Parathyroid adenoma (tissue), 2 donors: ENCODE results near the gene CZIB.

Experiments used
- H2AFZ ChIP-seq: fragments of 300-600 bp; sonication (generic); one replicate; pipeline ENCODE4 v1.7.0; 2017; ENCODE audit warnings: antibody characterized with exemption, mild to moderate bottlenecking
- H3K27ac ChIP-seq: fragments of 300-600 bp; sonication (generic); one replicate; pipeline ENCODE4 v1.7.0; 2017
- H3K27me3 ChIP-seq: fragments of 300-600 bp; sonication (generic); one replicate; pipeline ENCODE4 v1.7.0; 2017; ENCODE audit warnings: low read length; ENCODE audit not compliant: control insufficient read depth, insufficient read depth
- H3K36me3 ChIP-seq: fragments of 300-600 bp; sonication (generic); one replicate; pipeline ENCODE4 v1.7.0; 2017; ENCODE audit warnings: low read length; ENCODE audit not compliant: control insufficient read depth, insufficient read depth
- H3K4me1 ChIP-seq: fragments of 300-600 bp; sonication (generic); one replicate; pipeline ENCODE4 v1.7.0; 2017; ENCODE audit warnings: control low read depth
- H3K4me2 ChIP-seq: fragments of 300-600 bp; sonication (generic); one replicate; pipeline ENCODE4 v1.7.0; 2017; ENCODE audit warnings: low read length
- H3K4me3 ChIP-seq: fragments of 300-600 bp; sonication (generic); one replicate; pipeline ENCODE4 v1.7.0; 2017; ENCODE audit warnings: low read depth, low read length
- H3K79me2 ChIP-seq: fragments of 300-600 bp; sonication (generic); one replicate; pipeline ENCODE4 v1.7.0; 2017; ENCODE audit warnings: control low read depth
- H3K9ac ChIP-seq: fragments of 300-600 bp; sonication (generic); one replicate; pipeline ENCODE4 v1.7.0; 2017; ENCODE audit warnings: mild to moderate bottlenecking
- H3K9me3 ChIP-seq: fragments of 300-600 bp; sonication (generic); one replicate; pipeline ENCODE4 v1.7.0; 2017; ENCODE audit warnings: low read length; ENCODE audit not compliant: control insufficient read depth
- TF ChIP-seq, protein P1 (sequence below): fragments of 300-600 bp; sonication (generic); IDR thresholded peaks from one replicate; pipeline ENCODE4 v1.7.0; 2017; ENCODE audit warnings: antibody characterized with exemption, mild to moderate bottlenecking
- donor health status: primary hyperparathyroidism.

The CZIB gene

DNA sequence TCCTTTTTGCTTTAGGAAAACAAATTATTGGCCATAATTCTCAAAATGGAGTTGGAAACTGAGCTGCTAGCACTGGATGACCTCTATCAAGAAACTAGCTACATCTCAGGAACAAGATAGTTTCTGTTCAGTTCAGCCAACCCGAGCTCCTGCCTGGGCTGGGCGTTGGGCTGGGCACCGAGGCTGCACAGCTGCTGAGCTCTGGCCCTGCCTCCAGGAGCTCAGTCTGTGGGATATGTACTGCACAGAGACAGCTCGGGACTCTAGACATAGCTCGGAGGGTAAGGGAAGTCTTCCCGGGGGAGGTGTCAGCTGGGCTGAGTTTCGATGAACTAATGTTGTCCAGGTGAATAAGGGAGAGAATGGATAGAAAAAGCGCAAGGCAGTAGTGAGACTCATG, 53.5 kb downstream of the CZIB start:
- no peak overlapping the region for H3K9ac ChIP-seq

DNA sequence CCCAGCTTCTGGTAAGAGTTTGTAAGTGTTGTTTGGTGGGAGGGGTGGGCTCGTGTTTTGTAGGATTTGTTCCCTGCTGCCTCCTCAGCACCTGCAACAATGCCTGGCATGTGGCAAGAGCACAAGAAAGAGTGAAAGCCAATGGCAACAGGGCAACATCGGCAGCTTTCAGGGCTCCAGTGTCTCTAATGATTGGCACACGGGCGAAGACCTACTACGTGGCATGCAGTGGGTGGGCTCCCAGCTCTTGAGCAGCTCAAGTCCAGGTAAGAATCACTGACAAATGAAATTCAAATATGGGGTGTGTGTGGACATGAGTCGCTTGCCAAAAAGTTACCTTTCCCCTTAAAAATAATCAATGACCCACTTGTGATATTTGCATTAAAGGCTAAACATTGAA, 54.1 kb downstream of the CZIB start:
- Histone ChIP-seq H3K9ac (no peak overlapping the region), H3K27me3 (no peaks in the 10 kb centered on the region), H3K79me2 (no peaks in the 10 kb centered on the region), H3K27ac (no peak overlapping the region), H3K4me2 (no peak overlapping the region), H3K4me3 (no peak overlapping the region), H3K9me3 (no peaks in the 10 kb centered on the region), H3K4me1 (no peaks in the 10 kb centered on the region), H3K36me3 (no peaks in the 10 kb centered on the region), H2AFZ (no peak overlapping the region)
- TF ChIP-seq, protein P1, sequence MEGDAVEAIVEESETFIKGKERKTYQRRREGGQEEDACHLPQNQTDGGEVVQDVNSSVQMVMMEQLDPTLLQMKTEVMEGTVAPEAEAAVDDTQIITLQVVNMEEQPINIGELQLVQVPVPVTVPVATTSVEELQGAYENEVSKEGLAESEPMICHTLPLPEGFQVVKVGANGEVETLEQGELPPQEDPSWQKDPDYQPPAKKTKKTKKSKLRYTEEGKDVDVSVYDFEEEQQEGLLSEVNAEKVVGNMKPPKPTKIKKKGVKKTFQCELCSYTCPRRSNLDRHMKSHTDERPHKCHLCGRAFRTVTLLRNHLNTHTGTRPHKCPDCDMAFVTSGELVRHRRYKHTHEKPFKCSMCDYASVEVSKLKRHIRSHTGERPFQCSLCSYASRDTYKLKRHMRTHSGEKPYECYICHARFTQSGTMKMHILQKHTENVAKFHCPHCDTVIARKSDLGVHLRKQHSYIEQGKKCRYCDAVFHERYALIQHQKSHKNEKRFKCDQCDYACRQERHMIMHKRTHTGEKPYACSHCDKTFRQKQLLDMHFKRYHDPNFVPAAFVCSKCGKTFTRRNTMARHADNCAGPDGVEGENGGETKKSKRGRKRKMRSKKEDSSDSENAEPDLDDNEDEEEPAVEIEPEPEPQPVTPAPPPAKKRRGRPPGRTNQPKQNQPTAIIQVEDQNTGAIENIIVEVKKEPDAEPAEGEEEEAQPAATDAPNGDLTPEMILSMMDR: no peak

More for the DNA sequence above, 53.5 kb downstream of the CZIB start:
- no peak overlapping the region for H2AFZ ChIP-seq
- H3K36me3 ChIP-seq: no peaks in the 10 kb centered on the region
- TF ChIP-seq, protein P1: no peak
- H3K4me2 ChIP-seq: no peak overlapping the region
- no peaks in the 10 kb centered on the region for H3K4me1 ChIP-seq
- no peaks in the 10 kb centered on the region for H3K79me2 ChIP-seq
- H3K27ac ChIP-seq: no peak overlapping the region
- H3K9me3 ChIP-seq: no peaks in the 10 kb centered on the region
- no peak overlapping the region for H3K4me3 ChIP-seq
- H3K27me3 ChIP-seq: no peaks in the 10 kb centered on the region

DNA sequence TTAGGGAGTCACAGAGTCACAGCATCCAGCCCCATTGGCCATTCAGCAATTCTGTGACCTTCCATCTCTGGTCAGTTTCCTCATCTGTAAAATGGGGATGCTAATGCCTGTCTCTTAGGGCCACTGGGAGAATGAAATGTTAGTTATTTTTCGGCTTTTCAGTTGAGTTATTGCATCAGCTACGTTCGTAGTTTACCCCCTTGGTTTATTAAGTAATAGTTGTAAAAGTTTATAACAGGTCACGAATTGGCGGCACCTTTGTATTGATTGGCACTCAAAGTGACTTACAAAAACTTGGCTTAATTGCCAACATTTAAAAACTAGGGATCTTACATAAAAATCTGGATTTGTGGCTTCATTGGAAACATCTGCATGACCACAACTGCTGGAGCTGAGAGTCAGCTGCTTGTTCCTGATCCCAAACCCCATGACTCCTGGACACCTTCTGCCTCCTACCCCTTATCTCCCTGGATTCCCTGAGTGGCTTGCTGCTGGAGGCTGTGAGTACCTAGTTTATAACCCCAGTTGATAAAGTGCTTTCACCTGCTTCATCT, 54.9 kb downstream of the CZIB start:
- no peaks in the 10 kb centered on the region for H3K9me3 ChIP-seq
- H3K4me1 ChIP-seq: no peaks in the 10 kb centered on the region
- H3K4me2 ChIP-seq: no peak overlapping the region
- H3K79me2 ChIP-seq: no peaks in the 10 kb centered on the region
- H2AFZ ChIP-seq: no peak overlapping the region
- H3K9ac ChIP-seq: no peak overlapping the region
- no peaks in the 10 kb centered on the region for H3K36me3 ChIP-seq
- H3K27me3 ChIP-seq: no peaks in the 10 kb centered on the region
- H3K4me3 ChIP-seq: no peak overlapping the region
- TF ChIP-seq, protein P1: no peak
- H3K27ac ChIP-seq: no peak overlapping the region
